Sigmoid colon (tissue), 3 donors: ENCODE measurements around the gene RPH3AL.

Source experiments
- POLR2A ChIP-seq, 2 donors: fragments of 450-650 bp; IDR thresholded peaks; one replicate each; pipeline ENCODE4 v1.6.1; 2016; ENCODE audit warnings: antibody characterized with exemption in 2 of 2, mild to moderate bottlenecking in 2 of 2, moderate library complexity in 2 of 2
- TF ChIP-seq, protein P1 (sequence below), 4 experiments: fragments of 450-650 bp in 3 of 4; fragments of 200-600 bp in 1 of 4; IDR thresholded peaks; one replicate each; pipeline ENCODE4 v1.5.1; 2016 to 2019; ENCODE audit warnings: antibody characterized with exemption in 4 of 4, mild to moderate bottlenecking in 3 of 4, moderate library complexity in 2 of 4

DNA sequence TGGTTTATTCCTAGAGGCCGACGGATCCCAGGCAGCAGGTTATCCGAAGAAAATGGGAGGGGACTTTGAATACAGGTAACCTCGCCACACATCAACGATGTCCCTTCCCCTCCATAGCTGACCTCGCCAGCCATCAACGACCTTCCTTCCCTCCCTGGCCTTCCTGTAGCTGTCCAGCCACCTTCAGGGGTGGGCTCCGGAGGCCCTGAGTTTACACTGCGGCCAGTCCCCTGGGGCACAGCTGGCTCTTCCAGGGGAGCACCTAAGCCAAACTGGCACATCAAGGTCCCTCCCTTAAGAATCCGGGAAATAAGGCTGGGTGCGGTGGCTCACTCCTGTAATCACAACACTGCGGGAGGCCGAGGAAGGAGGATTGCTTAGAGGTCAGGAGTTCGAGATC, 10.1 kb upstream of the RPH3AL start:
- no peak for TF ChIP-seq POLR2A (IDR thresholded peaks at IDR 0.05)
- TF ChIP-seq, protein P1, sequence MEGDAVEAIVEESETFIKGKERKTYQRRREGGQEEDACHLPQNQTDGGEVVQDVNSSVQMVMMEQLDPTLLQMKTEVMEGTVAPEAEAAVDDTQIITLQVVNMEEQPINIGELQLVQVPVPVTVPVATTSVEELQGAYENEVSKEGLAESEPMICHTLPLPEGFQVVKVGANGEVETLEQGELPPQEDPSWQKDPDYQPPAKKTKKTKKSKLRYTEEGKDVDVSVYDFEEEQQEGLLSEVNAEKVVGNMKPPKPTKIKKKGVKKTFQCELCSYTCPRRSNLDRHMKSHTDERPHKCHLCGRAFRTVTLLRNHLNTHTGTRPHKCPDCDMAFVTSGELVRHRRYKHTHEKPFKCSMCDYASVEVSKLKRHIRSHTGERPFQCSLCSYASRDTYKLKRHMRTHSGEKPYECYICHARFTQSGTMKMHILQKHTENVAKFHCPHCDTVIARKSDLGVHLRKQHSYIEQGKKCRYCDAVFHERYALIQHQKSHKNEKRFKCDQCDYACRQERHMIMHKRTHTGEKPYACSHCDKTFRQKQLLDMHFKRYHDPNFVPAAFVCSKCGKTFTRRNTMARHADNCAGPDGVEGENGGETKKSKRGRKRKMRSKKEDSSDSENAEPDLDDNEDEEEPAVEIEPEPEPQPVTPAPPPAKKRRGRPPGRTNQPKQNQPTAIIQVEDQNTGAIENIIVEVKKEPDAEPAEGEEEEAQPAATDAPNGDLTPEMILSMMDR (IDR thresholded peaks at IDR 0.05), result no peak
